Keratinocyte (primary cell): ENCODE data around the gene VPS9D1. TPM values are rescaled to one million over a fixed set of nuclear protein-coding genes. Genes with fewer than 3 reads are reported as not detected.
A peak's percentile ranks its signal among the peaks of the same experiment; 100 is the strongest.

ENCODE experiments used
- DNase-seq: peaks from one replicate; pipeline ENCODE4 v3.0.0-alpha.2; 2011; ENCODE audit warnings: low read depth, missing footprints, low spot score
- FAIRE-seq: peaks from 2 replicates; lab custom pipeline; 2011; peaks lifted over from hg19 to GRCh38; lab: Jason Lieb, UNC
- H2AFZ ChIP-seq: 2 replicates; pipeline ENCODE4 v1.6.0; 2012; ENCODE audit warnings: low read length, control low read depth, inconsistent platforms; ENCODE audit not compliant: control insufficient read depth
- H3K27ac ChIP-seq: 2 replicates; pipeline ENCODE4 v1.5.1; 2011; ENCODE audit warnings: low read length; ENCODE audit not compliant: control insufficient read depth, insufficient read depth
- H3K27me3 ChIP-seq: 3 replicates; pipeline ENCODE4 v1.6.0; 2011; ENCODE audit warnings: low read length; ENCODE audit not compliant: control insufficient read depth, insufficient read depth; ENCODE audit errors: extremely low read depth
- H3K36me3 ChIP-seq, 2 experiments: 2 replicates in 1 of 2; 3 replicates in 1 of 2; pipeline ENCODE4 v1.5.1; 2011; ENCODE audit warnings: low read length in 2 of 2, mild to moderate bottlenecking in 1 of 2; ENCODE audit not compliant: control insufficient read depth in 2 of 2, insufficient read depth in 2 of 2; ENCODE audit errors: extremely low read depth in 1 of 2
- H3K4me1 ChIP-seq: 3 replicates; pipeline ENCODE4 v1.5.1; 2011; ENCODE audit warnings: low read length; ENCODE audit not compliant: control insufficient read depth, insufficient read depth; ENCODE audit errors: extremely low read depth
- H3K4me2 ChIP-seq: 3 replicates; pipeline ENCODE4 v1.6.0; 2011; ENCODE audit warnings: low read depth, low read length; ENCODE audit not compliant: control insufficient read depth, insufficient read depth; ENCODE audit errors: extremely low read depth
- H3K4me3 ChIP-seq, 3 experiments: fragments of 200-600 bp in 1 of 3; sonication (generic) in 1 of 3; 2 replicates in 2 of 3; 3 replicates in 1 of 3; pipeline ENCODE4 v1.5.1; 2011 to 2016; ENCODE audit warnings: low read length in 3 of 3, mild to moderate bottlenecking in 3 of 3, control low read depth in 2 of 3, inconsistent platforms in 1 of 3, low read depth in 1 of 3, mixed read lengths in 1 of 3, mixed run types in 1 of 3, moderate library complexity in 1 of 3; ENCODE audit not compliant: control insufficient read depth in 2 of 3, insufficient read depth in 2 of 3; ENCODE audit errors: extremely low read depth in 1 of 3
- H3K79me2 ChIP-seq: 2 replicates; pipeline ENCODE4 v1.6.0; 2012; ENCODE audit warnings: low read length; ENCODE audit not compliant: control insufficient read depth, insufficient read depth
- H3K9ac ChIP-seq: 3 replicates; pipeline ENCODE4 v1.6.0; 2011; ENCODE audit warnings: low read length; ENCODE audit not compliant: control insufficient read depth, insufficient read depth; ENCODE audit errors: extremely low read depth
- H3K9me1 ChIP-seq: 3 replicates; pipeline ENCODE4 v1.6.0; 2011; ENCODE audit warnings: low read length; ENCODE audit not compliant: control insufficient read depth, insufficient read depth; ENCODE audit errors: extremely low read depth
- H3K9me3 ChIP-seq: 2 replicates; pipeline ENCODE4 v1.5.1; 2012; ENCODE audit warnings: low read depth, low read length; ENCODE audit not compliant: control insufficient read depth
- H4K20me1 ChIP-seq: 3 replicates; pipeline ENCODE4 v1.6.0; 2011; ENCODE audit warnings: low read length; ENCODE audit not compliant: control insufficient read depth, insufficient read depth; ENCODE audit errors: extremely low read depth
- EZH2 ChIP-seq: IDR thresholded peaks from one replicate; pipeline ENCODE4 v1.6.1; 2012; ENCODE audit warnings: inconsistent platforms, mild to moderate bottlenecking, low read length, moderate library complexity
- dilution Hi-C: fragments of 300-500 bp; cut with MboI; formaldehyde crosslinking; loops from one replicate; pipeline ENCODE4 v1.7.0; 2020; ENCODE audit warnings: low sequenced_read_pairs; ENCODE audit not compliant: extremely low pct_ligation_motif_present
- polyA plus RNA-seq, 5 experiments: library from polyadenylated mRNA; depleted of rRNA in 3 of 5; stranded (reverse) in 3 of 5; stranded (forward) in 1 of 5; unstranded in 1 of 5; fragments of >200 nt; gene quantifications; 1 replicate in 1 of 5; 2 replicates in 3 of 5; 3 replicates in 1 of 5; pipeline versions ENCODE4 v1.2.1 to v1.2.3, GENCODE V29; 2011 to 2012; ENCODE audit warnings: missing spikeins in 2 of 5, low read depth in 1 of 5, low replicate concordance in 1 of 5
- TF ChIP-seq, protein P1 (sequence below), 3 experiments: IDR thresholded peaks in 1 of 3; conservative IDR thresholded peaks in 1 of 3; optimal IDR thresholded peaks in 1 of 3; 2 replicates in 2 of 3; 3 replicates in 1 of 3; pipeline versions ENCODE3 to v1.5.1; 2011; ENCODE audit warnings: low read length in 3 of 3, mild to moderate bottlenecking in 3 of 3, moderate library complexity in 2 of 3, control low read depth in 1 of 3, inconsistent platforms in 1 of 3; ENCODE audit not compliant: insufficient read depth in 2 of 3; ENCODE audit errors: extremely low read depth in 1 of 3

VPS9D1 gene
- polyA plus RNA-seq, 1 donor (not counting 4 experiments of a cell fraction or from before 2014, with no cell fraction given), result 1.6 TPM

DNA sequence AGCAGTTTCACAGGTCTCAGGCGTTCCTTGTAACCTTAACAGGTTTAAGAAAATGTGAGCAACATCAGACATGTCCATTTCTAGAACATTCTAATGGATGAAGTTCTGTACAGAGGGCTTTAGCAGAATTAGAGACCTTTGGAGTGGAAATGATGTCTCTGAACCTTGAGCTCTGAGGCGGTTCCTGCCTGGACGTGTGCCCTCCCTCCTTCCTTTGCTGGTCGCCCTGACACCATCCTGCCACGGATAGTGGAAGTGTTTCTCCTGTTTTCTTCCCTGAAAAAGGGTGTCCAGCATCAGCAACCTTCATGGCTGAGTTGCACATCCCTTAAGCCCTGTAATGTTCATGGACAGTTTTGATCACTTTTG is 51.9 kb downstream of the VPS9D1 start:
- no peak overlapping the region for H3K4me2 ChIP-seq

DNA sequence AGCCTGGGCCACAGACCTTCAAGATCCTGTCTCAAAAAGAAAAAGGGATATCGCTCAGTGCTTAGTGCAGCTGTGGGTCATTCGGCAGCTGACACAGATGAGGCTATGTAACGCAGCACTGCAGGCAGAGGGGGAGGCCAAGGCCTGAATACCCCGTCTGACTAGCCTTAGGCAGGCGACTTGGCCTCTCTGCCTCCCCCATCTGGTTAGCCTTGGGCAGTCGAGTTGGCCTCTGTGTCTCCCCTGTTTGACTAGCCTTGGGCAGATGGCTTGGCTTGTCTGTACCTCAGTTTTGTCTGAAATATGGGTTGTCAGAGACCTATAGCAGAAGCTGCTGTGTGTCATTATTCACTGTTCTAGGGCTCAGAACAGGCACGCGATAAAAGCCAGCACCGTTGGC is 53.1 kb downstream of the VPS9D1 start:
- Histone ChIP-seq H3K79me2 (no peaks in the 10 kb centered on the region), H3K9ac (no peak overlapping the region), H3K4me2 (no peak overlapping the region), H4K20me1 (no peaks in the 10 kb centered on the region), H3K9me3 (no peaks in the 10 kb centered on the region), H3K4me3 (no peak overlapping the region), H3K27ac (no peak overlapping the region), H3K4me1 (peaks cover 6% of the 10 kb centered on the region), H3K27me3 (no peaks in the 10 kb centered on the region), H3K36me3 (peaks cover 0 to 4% of the 10 kb centered on the region in 2 experiments), H3K9me1 (no peaks in the 10 kb centered on the region), H2AFZ (no peak overlapping the region)
- FAIRE-seq, result no peak
- dilution Hi-C loops, result no loop called here
- no peak for TF ChIP-seq EZH2
- TF ChIP-seq, protein P1, sequence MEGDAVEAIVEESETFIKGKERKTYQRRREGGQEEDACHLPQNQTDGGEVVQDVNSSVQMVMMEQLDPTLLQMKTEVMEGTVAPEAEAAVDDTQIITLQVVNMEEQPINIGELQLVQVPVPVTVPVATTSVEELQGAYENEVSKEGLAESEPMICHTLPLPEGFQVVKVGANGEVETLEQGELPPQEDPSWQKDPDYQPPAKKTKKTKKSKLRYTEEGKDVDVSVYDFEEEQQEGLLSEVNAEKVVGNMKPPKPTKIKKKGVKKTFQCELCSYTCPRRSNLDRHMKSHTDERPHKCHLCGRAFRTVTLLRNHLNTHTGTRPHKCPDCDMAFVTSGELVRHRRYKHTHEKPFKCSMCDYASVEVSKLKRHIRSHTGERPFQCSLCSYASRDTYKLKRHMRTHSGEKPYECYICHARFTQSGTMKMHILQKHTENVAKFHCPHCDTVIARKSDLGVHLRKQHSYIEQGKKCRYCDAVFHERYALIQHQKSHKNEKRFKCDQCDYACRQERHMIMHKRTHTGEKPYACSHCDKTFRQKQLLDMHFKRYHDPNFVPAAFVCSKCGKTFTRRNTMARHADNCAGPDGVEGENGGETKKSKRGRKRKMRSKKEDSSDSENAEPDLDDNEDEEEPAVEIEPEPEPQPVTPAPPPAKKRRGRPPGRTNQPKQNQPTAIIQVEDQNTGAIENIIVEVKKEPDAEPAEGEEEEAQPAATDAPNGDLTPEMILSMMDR (optimal IDR thresholded peaks at IDR 0.05 in 1 of 3, IDR thresholded peaks at IDR 0.05 in 1 of 3, conservative IDR thresholded peaks at IDR 0.05 in 1 of 3; ENCODE audit: extremely low read depth in 1 of 3, insufficient read depth in 2 of 3, low read length in 3 of 3), result peak in 1 of 3 experiments; percentile 14
- DNase-seq, result no peak

More for the DNA sequence above, 51.9 kb downstream of the VPS9D1 start:
- dilution Hi-C loops, result no loop called here
- no peaks in the 10 kb centered on the region for H3K9me1 ChIP-seq
- DNase-seq (no peak), FAIRE-seq (no peak)
- no peaks in the 10 kb centered on the region for H3K9me3 ChIP-seq
- no peaks in the 10 kb centered on the region for H3K79me2 ChIP-seq
- H4K20me1 ChIP-seq, result no peaks in the 10 kb centered on the region
- H3K9ac ChIP-seq, result no peak overlapping the region
- no peak overlapping the region for H2AFZ ChIP-seq
- H3K4me1 ChIP-seq, result peaks cover 6% of the 10 kb centered on the region
- H3K4me3 ChIP-seq, result no peak overlapping the region
- peaks cover 0 to 4% of the 10 kb centered on the region in 2 experiments for H3K36me3 ChIP-seq
- no peak overlapping the region for H3K27ac ChIP-seq
- no peaks in the 10 kb centered on the region for H3K27me3 ChIP-seq
- TF ChIP-seq EZH2, result no peak
- TF ChIP-seq, protein P1 (optimal IDR thresholded peaks at IDR 0.05 in 1 of 3, IDR thresholded peaks at IDR 0.05 in 1 of 3, conservative IDR thresholded peaks at IDR 0.05 in 1 of 3; ENCODE audit: extremely low read depth in 1 of 3, insufficient read depth in 2 of 3, low read length in 3 of 3), result no peak
